HG03095 (cell line): Measurements from ENCODE around the gene SRC.
A peak's percentile ranks its signal among the peaks of the same experiment; 100 is the strongest.

Experiments
- ATAC-seq: cut with Tn5 transposase; IDR thresholded peaks from one replicate; pipeline ENCODE4 v1.9.1; 2021; ENCODE audit warnings: moderate library complexity; ENCODE audit not compliant: unreplicated experiment

SRC gene

DNA sequence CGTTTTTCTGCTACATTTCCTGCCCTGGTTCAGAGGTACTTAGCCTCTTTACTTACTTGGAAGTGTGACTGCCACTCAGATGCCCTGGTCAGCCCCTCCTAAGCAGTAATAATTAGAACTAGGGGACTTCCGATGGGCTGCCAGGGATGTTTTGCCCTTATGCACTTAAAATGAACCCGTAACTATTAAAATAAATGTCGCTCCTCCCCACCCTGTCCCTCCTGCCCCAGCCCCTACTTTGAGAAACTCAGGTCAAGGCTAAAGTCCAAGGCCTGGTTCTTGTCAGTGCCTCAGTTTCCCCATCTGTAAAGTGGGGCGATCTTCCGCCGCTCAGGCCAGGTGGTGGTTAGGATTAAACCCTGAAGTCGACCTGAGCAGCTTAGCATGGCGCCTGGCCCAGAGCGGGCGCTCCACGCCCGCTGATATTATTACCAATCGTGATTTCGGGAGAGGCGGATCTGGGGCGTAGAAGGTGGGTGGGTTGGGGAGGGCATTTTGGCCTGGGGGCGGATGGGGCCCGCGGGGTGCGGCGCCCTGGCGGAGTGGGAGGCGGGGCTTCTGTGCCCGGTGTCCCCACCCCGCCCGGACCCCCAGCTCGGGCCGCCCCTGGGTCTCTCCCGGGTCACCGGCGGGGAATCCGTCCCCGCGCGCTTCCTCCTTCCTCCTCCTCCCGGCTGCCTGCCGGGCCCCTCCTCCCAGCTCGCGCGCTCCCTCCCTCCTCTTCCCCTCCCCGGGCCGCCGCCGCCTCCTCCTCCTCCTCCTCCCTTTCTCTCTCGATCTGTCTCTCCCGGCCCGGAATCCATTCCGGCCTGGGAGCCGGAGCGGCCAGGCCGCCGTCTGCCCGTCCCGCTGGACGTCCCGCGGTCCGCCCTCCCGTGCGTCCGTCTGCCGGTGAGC lies at the start of gene SRC:
TSS of gene SRC (plus strand) at position 802 of the 897 bp plus-strand sequence. CDS start 38,014 bp downstream, outside the sequence.
- no peak for ATAC-seq

DNA sequence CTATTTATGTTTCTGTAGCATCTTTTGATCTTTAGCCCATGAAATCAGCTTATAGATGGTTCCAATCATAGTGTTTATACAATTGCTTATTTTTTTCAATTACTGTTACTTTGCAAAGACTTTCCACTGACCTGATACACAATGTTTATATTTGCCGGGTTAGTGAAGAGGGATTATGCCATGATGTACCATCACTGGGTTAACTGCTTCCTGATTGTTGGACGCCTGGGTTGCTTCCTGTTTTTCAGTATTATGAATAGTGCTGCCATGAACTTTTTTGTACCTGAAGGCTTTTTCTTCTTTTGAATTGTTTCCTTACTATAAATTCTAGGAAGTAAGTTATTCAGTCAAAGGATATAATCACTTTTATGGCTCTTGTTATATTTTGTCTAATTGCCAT lies 49.6 kb upstream of the SRC start:
- no peak for ATAC-seq

DNA sequence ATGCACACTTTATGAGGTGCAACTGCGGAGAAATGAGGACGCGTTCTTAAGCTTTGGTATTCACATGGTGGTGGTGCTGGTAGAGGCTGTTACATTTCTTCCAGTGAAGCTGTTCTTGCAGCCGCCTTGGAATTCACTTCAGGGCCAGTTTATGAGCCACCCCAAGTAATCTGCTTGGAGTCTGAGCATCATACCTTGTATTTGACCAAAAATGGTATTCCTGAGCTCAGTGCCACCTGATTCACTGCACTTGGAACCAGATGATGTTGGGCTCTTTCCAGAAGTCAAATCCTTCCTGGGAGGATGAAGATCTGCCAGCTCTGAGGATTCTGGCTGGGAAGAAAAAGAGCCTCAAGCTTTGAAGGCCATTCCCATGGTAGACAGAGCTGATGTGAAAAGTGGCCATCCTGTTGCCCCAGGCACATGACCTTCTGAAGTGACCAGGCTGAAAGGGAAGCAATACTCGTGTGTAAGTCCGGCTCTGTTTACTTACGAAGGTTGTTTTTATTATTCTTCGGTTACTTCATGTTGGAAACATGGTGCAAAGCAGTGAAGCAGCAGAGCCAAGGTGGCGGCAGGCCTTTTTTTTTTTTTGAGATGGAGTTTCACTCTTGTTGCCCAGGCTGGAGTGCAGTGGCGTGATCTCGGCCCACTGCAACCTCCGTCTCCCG lies 48.7 kb upstream of the SRC start:
- no peak for ATAC-seq

DNA sequence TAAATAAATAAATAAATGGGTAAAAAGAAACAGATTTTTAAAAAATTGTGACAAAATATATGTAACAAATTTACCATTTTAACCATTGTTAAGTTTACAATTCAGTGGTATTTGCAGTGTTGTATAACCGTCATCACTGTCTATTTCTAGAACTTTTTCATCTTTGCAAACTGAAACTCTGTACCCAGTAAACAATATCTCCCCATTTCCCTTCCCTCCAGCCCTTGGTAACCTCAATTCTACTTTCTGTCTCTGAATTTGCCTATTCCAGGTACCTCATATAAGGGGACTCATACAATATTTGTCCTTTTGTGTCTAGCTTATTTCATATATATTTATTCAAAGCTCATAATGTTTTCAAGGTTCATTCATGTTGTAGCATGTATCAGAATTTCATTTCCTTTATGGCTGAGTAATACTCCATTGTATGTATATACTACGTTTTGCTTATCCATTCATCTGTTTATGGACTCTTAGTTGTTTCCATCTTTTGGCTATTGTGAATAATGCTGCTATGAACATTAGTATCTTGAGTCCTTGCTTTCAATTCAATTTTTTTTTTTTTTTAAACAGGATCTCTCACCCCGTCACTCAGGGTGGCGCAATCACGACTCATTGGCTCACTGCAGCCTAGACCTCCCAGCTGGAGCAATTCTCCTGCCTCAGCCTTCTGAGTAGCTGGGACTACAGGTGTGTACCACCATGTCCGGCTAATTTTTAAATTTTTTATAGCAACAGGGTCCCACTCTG lies 47.6 kb upstream of the SRC start:
- ATAC-seq, result no peak

DNA sequence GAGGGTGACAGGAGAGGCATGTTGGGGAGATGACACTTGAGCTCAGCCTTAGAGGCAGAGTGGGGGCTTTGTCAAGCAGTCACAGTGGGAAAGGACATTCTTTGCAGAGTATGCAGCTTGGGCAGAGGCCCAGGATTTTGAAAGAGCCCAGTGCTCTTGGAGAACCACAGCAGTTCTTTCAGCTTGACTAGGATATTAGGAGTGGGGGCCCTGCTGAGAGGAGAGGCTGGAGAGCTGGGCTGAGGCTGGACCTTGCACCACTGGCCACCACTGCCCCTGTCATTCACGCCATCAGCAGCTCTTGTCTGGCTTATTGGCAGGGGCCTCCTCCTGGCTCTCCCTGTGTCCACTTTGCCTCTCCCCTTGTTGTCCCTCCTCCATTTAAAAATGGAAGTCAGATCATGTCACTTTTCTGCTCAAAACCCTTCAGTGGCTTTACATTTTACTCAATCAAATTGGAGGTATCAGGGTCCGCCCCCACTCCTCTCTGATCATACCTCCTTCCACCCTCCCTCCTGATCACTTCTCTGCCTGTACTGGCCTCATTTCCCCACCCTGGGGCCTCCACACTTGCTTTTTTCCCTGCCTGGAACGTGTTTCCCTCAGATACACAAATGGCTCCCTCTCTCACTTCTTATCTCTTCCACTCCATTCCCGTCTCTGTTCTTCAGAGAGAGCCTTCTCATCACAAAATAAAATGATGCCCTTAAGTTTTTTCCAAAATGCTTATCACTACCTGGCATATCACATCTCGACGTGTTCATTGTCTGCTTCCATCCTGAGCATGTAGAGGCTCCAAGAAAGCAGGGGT lies 46.0 kb upstream of the SRC start:
- ATAC-seq, result no peak

DNA sequence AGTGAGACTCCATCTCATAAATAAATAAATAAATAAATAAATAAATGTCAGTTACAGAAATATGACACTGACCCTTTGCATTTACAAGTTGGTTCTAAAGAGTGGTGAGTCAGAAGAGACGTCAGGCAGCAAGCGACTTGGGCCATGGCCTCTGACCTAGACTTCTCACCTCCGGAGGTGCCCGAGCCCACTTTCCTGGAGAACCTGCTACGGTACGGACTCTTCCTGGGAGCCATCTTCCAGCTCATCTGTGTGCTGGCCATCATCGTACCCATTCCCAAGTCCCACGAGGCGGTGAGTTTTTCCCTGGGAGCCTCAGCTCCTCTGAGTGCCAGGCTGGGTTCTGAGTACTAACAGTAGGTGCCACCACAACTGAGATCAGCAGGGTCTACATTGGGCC lies 44.8 kb upstream of the SRC start:
- ATAC-seq, result no peak

DNA sequence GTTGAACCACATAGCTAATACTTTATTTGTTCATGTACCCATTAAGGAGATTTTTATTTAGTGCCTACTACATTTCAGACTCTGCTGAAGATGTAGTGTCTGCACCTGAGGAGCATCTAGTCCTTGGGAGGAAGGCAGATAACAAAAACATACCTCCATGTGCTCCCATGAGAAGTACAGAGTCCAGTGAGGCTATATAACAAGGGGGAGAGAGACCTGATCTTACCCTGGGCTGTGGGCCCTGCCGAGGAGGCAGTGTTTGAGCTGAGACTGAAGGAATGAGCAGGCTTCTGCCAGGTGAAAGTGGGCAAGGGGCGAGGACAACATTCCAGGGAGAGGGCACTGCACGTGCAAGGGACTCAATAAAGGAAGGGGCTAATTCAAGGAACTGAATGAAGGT lies 44.4 kb upstream of the SRC start:
- no peak for ATAC-seq

DNA sequence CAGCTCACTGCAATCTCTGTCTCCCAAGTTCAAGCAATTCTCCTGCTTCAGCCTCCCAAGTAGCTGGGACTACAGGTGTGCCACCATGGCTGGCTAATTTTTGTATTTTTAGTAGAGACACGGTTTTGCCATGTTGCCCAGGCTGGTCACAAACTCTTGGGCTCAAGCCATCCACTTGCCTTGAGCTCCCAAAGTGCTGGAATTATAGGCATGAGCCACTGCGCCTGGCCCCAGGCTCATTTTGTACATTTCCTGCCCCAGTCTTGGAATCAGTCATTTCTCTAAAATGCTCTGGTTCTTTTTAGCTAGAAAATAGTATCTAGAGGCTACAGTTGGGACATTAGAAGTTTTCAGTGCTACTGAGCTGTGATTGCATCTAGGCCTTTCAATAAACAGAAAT lies 43.0 kb upstream of the SRC start:
- ATAC-seq, result no peak

DNA sequence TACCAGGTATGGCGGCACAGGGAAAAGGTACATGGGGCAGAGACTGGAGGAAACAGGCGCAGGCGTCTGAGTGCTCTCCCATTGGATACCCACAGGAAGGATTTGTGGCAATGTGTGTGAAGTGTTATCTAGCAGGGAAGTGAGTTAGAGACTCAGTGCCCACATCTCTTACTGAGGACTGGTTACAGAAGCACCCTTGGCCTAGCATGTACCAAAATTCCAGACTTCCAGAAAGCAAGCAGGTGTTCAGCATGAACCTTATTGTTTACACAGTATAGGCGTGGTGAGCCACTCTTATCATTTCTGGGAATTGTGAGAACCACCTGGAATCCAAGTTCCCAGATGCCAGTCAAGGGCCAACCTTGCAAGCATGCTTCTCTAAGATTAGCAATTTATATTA lies 42.3 kb upstream of the SRC start:
- no peak for ATAC-seq

DNA sequence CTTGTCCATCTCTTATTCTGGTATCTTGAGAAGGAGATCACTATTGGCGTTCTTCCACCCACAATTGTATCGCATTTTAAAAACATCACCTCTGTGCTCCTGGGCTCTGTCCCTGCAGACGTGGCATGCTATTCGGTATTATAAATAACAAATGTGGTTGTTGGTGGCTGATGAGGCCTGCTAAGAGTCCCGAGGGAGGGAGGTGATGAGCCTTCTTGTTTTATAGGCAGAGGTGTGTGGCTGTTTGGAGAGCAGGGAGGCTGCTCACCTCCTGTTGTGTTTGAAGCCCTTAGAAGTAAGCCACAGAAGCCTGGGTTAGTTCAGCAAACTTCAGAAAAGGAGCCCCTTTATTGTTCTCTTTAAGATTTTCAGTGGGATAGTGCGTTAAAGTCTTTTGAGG lies 40.9 kb upstream of the SRC start:
- no peak for ATAC-seq

DNA sequence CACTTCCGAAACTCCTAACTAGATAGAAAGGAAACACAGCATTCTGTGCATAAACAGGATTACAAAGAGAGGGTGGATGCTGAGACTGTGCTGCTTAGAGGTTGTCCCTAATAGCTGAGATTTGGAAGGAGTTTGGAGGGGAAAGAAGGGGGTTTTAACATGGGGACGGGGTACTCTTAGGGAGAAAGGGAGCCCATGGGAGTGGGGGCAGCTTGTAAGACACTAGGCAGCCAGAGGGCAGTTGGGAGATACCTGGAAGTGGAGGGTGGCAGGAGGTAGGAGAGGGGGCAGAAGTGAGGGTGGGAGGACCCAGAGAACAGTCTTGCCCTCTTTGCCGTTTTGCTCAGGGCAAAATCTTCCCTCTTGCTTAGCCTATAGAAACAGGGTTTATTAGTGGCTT lies 40.1 kb upstream of the SRC start:
- ATAC-seq, result no peak

DNA sequence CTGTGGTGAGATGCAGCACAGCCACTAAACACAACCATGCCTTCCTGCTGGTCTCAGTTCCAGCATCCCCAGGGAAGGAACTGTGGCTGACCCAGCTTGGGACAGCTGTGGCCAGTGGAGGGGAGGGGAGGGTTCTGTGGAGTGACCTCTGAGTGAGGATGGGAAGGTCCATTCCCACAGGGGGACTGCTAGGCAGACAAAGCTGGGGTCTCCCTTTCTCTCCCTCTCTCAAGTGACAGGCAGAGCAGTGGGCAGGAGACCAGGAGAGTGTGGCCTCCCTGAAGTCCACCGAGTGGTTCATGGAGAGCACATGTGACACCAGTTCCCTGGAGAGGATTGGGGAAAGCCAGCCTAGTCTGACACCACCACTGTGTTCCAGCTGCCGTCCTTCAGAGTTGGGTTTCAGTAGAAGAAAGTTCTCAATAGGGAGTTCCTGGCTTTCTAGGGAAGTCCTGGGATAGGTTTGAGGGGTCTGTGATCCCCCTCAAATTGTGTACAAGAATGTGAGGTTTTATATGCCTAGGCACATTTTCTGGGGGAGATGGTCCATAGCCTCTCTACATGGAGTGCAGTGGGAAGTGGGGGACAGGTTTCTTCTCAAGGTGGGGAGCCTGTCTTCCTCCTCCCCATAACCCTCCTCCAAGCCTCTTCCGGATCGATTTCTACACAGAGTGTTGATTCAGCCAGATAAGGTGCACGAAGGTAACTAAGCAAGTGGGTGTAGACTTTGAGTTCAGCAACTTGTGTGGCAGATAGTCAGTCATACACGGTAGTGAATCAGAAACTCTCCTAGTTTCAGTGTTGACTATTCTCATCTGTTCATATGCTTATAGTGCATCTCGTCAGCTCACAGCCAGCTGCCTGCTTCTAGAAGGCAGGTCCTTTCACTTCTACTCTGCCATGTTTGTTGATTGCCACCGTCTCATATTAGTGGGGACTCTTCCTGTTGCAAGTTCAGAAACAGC lies 37.6 kb upstream of the SRC start:
- peak; percentile 91 for ATAC-seq

DNA sequence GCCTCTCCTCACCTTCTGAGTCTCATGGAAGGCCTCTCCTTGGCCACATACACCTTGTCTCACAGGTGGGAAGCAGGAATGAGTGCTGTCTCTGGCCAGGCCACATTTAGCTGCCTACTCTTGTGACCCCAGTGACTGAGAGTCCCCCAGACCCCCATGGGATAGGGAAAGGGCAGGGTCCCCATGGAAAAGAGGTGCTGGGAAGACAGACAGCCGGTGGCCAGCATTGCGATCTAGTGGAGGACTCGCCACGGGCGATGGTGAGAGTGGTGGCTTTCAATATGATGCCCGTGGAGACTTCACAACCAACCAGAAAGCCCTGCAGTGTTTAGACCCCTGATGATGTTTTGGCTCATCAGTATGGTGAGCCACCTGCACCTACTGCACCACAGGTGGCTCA lies 36.6 kb upstream of the SRC start:
- ATAC-seq, result no peak

DNA sequence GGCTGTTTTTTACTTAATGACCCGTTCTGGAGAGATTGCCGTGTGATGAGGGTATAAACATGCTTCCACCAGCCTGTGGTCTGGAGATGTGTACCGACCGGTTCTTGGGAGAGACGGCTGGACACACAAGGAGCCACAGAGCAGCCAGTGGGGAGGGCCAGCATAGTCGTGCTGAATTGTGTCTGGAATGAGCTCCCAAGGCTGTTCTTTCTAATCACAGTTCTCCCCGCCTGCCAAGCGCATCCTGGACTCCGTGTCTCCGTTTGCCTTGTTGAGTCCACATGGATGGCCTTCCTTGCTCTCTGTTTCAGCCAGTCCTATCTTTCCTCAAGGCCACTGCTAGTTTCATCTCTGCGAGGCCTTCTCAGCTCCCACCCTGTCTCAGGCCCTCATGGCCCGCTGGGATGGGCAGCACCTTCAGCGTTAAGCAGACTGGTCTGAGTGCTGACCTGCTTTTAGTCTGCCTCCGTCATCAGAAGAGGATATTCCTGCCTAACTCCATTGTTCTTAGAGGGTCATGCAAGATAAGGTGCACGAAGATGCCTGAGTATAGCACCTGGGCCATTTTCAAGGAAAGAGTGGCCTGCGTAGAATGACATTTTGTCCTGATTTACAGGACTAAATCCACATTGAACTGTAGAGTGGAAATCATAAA lies 35.9 kb upstream of the SRC start:
- no peak for ATAC-seq

DNA sequence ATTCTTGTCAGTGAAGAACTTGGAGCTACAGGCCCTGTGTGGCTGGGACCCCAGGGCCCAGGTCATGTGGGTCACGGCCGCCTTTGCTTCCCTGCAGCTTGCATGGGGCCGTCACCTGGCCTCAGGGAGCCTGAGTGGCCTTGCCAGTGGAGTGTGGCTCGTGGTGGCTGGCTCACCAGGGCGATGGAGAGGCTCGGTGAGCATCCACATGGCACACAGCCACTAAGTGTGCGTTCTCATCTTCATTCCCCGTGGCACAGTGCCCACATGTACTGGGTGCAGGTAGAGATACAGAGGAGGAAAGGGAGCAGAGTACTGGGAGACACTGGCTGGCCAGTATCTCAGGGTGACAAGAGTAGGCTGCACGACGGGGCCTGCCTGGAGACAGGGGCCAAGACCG lies 35.0 kb upstream of the SRC start:
- no peak for ATAC-seq

DNA sequence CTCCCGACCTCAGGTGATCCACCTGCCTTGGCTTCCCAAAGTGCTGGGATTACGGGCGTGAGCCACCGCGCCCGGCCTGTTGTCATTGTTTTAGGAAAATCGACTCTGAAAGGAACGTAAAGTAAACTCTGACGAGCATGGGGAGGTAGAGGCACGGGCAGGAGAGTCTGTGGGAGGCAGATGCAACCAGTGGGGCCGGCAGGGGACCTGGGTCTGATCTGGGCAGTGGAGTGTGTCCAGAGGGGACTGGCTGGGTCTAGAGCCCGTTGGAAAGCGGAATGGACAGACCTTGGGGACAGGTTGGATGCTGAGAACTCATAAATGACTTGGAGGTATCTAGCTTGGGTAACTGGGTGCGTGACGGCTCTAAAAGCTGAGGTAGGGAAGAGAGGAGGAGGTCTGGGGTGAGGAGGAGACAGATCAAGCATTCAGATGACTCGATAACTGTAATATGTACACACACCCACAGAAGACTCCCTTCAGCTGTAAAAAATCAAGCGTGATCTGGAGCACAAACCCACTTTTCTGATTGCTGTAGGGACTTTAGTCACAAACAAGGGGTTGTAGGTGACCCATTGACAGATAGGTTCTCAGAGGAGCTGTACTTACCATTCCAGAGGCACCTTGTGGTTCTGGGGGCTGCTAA lies 34.1 kb upstream of the SRC start:
- ATAC-seq, result no peak

DNA sequence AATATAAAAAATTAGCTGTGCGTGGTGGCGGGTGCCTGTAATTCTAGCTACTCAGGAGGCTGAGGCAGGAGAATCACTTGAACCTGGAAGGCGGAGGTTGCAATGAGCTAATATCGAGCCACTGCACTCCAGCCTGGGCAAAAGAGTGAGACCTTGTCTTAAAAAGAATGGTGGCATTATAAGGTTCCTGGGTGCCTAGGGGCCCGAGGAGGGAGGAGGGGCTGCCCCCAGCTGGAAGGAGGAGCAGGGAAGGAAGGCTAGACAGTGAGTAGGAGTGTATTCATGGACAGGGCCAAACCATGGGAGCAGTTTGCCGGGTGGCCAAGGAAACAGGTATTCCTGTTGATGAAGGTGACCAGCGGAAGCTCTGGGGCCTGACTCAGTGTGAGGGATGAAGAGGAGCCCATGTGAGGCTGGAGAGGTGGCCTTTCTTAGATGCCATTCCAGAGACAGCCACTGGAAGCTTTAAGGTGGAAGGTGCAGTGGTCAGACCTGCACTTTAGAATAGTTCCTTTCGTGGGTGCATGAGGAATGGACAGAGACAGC lies 32.3 kb upstream of the SRC start:
- ATAC-seq, result no peak

DNA sequence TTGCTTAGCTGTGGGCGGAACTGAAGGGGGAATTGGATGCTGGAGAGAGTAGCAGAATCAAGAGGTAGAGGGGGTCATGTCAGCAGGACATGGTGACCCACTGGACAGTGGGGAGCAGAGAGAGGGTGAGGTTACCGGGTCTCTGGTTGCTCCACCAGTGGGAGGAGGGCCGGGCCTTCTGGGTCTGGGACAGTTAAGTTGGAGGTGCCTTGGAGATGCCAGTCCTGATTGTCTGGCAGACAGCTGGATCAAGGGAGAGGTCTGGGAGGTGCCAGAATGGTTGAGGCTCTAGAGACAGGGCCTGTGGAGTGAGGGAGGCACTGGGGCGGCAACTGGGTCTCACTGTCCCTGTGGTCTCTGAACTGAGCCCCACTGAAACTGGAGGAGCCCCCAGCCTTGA lies 31.8 kb upstream of the SRC start:
- no peak for ATAC-seq
